ENCODE measurements around the gene HTR4.

DNA sequence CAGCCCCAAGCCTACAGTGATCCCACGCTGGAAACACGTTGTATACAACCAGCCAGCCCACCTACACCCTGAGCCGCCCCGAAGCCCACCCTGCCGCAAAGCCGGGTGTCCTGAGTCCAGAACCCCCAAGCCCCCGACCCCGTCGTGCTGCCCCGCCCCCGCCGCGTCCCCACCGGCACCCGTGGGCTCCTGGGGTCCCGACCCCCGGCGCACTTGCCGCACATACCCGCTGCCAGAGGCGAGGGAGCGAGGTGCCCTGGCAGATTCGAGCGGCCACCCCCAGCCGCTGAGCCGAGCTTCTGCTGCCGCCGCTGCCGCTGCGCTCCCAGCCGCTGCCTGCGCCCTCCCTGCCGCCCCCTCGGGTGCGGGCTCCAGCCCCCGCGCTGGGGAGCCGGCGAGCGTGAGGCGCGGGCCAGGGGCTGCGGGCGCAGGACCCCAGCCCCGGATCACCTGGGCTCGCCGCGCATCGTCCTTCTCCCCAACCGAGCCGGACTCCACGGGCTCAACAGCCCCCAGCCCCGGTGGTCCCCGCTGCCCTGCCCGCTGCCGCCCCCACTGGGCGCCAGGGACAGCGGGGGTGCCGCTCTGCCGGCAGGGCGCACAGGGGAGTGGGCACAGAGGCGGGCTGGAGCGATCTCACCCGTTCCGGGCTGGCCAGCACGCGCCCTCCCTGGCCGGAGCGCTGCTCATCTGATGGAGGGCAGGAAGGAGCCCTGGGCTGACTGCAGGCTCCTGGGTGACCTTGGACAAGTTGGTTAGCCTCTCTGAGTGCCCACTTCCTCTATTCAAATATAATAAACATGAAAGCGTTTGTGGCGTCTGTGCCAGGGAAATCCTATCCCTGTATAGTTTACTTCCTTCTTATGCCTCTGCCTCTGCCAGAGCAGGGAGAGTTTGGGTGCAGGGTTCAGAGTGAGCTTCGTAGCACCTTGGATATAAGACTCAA, at the start of gene HTR4:
- TF ChIP-seq CTCF (conservative IDR thresholded peaks at IDR 0.05 in 1 of 2, IDR thresholded peaks at IDR 0.05 in 1 of 2; ENCODE audit: low read depth in 1 of 2, low read length in 2 of 2), result no peak
- no peak for TF ChIP-seq EZH2 (IDR thresholded peaks at IDR 0.05; ENCODE audit: low read length, missing control alignments)
